HG03066 (cell line): ENCODE data around the gene SHISA9.

Source experiments
- ATAC-seq: cut with Tn5 transposase; IDR thresholded peaks from one replicate; pipeline ENCODE4 v1.9.1; 2021; ENCODE audit warnings: low read depth; ENCODE audit not compliant: unreplicated experiment

SHISA9 gene

DNA sequence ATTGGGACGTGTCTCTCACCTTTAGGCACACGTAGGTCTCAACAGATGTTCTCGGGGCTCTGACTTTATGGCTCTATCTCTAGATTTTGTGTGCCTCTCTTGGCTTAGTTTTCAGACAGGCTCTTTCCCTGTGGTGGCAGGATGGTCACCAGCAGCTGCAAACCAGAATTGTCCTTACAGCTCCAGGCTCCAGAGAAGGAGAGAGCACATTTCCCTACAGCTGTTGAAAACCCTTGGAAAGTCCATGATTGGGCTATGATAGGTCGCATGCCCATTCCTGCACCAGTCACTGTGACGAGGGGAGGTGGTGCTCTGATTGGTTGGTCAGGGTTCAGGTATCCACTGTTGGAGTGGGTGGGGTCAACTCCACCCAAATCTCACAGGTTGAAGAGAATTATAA lies 41.5 kb downstream of the SHISA9 start:
- no peak for ATAC-seq

DNA sequence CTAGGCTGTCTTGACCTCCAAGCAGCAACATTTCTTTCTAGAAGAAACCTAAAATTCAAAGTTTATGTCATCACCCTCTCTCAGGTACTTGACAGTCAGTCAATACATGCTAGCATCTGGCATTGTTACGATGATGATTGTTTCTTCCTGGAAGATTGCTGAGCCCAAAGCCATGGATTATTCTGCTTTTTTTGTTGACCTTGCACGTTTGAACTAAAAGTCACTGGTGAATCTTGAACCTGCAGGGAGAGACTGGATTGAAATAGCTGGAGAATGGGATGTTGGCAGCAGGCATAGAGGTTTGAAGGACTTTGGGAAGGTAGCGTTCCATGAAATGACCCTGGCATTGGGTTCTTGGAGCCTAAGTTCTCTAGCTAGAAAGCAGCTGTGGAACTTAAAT lies 42.9 kb downstream of the SHISA9 start:
- no peak for ATAC-seq

DNA sequence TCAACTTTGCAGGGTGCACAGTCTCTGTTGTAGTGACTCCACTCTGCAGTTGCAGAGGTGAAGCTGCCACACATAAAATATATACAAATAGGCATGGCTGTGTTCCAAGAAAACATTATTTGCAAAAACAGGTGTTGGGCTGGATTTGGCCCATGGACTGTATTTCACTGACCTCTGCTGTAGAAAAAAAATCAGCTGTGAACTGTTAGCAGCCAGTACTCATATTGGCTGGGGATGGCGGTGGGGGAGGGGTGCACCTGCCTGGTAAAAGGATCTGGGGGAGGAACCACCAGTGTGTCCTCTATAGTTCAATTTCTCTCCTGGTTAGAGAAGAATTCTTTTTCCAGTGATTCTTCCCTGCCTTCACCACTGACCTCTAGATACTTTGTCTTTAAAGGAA lies 50.0 kb downstream of the SHISA9 start:
- ATAC-seq: no peak

DNA sequence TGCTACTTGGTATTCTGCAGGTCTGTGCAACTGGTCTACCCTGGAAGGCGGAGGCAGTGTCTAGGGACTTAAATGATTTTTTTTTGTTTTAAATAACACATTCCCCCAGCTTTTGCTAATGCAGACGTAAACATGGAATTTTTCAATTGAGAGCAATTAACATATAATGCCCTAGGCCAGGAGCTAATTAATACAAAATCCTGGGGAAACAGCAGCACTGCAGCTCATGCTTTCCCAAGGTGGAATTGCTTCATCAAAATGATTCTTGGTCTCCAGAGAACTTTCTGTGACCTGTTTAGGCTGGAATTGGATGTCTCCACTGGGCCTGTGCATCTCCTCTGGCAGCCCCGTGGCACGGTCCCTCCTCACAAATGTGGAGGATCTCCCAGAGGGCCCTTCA lies 50.6 kb downstream of the SHISA9 start:
- no peak for ATAC-seq

DNA sequence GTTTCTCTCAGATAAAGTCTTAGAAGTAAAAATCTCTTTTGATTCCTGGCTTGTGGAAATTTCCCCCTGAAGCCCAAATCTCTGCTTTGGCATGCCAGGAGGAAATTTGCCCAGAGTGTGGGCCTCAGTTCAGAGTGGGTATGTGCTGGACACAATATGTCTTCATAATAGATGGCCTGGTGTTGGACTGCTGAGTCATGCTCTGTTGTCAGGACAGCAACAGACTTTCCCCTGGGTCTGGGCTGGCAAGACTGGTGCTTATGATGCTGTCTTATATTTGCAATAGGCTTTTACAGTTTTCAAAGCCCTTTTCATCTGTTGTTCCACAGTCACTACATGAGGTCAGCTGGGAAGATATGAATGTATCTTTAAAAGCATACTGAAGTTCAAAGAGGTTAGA lies 57.0 kb downstream of the SHISA9 start:
- ATAC-seq: no peak

DNA sequence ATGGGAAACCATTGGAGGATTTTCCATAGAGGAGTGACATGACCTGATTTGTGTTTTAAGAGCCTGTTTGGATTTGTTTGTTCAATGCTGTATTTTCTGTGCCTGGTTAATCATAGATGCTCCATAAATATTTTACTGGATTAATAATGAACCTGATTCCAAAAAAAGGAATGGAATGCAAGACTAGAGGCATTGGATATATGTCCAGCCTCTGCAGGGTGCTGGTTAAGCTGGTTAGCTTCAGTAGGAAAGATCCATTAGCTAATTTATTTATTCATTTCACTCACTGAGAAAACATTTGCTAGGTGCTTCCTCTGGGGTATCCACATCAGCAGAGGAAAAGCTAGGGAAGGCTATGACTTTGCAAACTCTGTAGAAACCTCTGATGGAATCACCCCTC lies 57.7 kb downstream of the SHISA9 start:
- ATAC-seq: no peak

DNA sequence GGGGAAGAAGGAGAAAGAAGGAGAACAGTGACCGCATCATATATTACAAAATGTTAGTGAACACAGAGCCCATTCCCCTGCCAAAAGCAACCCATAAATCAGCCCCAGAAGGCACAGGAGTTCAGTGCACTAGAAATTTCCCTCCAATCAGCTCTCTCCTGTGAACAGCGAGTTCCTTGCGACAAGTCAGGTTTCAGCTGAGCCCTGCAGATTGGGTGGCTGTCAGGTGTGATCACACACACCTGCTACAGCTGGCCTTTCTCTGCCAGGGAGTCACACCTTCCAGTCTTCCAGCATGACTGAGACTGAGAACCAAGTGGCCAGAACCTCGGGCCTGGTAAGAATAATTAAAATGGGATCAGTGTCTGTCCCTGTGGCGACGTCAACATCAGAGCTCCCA lies 60.2 kb downstream of the SHISA9 start:
- ATAC-seq: no peak

DNA sequence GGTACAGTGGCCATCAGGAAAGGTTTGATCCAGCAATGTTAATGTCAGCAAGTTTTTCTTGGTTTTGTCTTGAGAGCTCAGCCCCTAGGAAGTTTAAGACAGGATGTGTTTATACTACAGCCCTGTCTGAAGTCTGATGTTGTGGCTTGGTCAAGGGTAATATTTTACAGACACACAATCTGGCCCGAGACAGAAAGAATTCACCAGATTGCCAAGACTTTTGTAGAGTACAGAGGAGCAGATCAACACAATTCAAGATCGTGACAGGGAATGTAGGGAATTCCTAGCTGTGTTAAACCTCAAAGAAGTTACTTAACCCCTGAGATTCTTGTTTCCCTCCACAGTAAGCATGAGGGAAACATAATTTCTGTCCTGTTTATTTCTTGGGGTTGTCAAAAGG lies 63.1 kb downstream of the SHISA9 start:
- ATAC-seq: no peak

DNA sequence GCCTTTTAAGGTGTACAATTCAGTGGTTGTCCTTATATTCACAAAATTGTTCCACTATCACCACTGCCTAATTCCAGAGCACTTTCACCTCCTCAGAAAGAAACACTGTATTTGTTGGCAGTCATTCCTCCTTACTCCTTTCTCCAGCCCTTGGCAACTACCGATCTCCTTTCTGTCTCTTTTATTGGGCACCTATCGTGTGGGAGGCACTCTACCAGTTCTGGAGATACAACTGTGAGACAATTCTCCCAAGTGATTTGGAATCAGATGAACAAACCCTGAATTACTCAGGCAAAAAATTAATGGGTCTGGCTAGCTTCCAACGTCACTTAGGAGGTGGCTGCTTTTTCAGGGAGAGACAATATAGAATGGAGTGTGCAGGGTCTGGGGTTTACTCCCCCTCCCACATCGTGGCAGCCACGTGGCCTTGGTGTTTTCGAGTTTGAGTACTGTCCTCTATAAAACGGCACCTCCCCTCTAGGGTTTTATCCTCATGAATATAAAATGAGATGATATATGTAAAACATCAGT lies 63.9 kb downstream of the SHISA9 start:
- ATAC-seq: no peak

DNA sequence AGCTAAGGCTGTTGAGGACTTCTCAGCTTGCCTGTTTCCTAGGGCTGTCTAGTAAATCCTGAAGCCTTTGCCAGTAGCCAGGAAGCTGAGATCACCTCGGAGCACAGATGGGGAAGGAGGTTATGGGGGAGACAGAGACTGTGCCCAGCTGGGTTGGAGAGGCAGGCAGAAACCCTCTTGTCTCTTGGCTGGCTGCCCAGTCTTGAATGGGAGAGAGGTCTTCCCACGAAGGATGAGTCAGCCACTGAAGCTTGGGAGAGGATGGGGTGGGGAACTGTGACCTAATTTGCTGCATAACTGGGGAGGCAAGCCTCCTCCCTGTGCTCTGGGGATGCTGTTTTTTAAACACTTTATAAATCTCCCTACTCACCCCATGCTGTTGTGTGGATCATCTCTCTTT lies 69.8 kb downstream of the SHISA9 start:
- ATAC-seq: no peak

DNA sequence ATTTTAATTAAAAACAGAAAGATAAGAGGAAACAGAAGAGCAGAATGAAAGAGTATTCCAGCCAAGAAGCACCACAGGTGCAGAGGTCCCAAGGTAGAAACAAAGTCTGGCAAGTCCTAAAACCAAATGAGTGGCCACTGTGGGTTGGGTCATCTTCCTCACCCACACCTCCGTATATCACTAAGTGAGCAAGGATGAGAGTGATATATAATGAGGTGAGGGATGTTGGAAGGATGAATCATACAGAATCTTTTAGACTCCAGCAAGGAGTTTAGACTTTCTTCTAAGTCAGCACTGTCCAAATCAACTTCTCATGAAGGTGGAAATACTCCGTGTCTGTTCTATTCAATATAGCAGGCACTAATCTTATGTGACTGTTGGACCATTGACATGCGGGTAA lies 70.8 kb downstream of the SHISA9 start:
- ATAC-seq: no peak

DNA sequence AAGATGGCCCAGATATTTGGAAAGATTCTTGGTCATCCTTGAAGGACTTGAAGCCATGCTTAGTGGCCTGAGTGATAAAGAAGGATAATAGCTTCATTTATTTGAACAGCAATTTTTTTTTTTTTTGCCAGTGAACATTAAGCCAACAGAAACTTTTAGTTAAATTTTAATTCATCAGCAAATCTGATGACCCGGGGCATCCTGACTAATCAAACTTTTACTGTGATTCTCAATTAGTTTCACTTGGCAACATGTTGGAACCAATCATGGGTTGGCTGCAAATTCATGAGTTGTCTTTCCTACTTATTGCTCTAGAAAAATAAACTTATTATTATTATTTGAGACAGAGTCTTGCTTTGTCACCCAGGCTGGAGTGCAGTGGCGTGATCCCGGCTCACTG lies 74.4 kb downstream of the SHISA9 start:
- ATAC-seq: no peak

DNA sequence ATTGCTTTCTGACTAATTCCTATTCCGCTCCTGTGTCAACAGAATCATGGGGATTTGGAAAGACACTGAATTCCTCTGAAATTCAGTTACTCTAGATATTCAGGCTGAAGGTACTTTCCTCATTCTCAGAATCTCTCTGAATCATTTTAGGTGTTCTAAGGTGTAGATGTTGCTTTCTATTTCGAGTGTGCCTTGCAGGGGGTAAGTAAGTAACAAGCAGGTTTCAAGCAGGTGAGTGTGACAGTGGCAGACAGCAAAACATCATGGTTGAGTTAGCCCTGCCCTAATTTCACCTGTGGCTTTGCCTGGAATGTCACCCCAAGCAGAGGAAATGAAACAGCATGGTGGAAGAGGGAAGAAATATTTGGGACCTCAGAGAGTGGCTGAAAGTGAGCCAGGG lies 75.1 kb downstream of the SHISA9 start:
- ATAC-seq: no peak

DNA sequence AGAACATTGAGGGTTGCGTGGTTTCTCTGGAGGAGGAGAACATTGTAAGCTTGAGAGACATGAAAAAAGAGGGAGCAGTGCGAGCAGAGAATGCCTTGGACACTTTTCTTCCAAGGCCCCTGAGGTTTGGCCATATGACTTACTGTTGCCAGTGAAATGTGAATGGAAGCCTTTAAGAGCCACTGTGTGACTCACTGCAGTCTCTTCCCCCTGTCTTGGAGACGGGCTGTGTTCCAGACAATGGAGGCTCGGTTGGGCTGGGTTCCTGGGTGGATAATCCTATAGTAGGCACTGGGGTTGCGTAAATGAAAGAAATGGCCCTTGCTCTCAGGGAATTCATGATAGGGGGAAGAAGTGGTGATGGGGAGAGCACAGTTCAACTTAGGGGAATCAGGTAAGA lies 75.5 kb downstream of the SHISA9 start:
- no peak for ATAC-seq

DNA sequence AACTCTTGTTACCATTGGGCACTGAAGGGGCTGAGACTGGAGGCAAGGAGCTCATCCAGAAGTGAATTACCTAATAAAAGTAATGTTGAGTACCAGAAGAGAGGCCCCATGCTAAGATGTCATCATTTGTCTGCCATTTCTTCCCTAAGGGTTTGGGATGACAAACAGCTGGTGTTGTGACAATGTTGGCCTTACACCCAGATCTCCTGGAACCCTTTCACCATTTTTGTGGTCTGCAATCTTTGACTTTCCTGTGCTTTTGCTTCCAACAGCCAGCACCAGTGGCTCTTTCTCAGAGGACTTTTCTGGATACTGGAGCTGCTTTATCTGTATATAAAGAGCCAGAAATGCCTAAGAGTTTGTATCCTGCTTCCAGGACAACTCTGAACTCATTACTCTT lies 84.1 kb downstream of the SHISA9 start:
- no peak for ATAC-seq

DNA sequence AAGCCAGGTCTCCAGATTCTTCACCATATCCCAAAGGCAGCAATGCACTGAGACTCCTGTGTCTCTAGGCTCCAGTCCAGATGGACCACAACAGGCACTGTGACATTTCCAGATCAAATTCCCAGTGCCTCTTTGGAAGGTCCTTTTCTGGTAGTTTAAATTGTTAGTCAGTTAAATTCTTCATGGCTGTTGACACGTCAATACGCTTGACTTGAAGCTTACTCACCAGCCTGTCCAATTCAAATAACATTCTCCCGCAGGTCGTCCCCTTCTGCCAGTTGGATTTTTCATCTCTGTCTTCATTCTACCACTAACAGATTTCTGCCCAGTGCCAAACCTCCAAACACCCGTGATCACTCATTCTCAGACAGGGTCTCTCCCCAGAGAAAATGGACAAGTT lies 86.7 kb downstream of the SHISA9 start:
- no peak for ATAC-seq

DNA sequence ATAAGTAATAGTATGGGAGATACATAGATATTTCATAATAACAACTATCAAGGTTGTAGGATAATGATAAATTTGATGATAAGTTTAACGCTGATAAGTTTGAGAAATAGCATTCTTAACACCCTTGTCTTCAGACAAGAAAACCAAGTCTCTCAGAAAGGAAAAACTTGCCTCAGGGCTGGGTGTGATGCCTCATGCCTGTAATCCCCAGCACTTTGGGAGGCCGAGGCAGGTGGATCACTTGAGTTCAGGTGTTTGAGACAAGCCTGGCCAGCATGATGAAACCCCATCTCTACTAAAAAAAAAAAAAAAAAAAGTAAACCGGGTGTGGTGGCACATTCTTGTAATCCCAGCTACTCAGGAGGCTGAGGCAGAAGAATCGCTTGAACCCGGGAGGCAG lies 90.7 kb downstream of the SHISA9 start:
- no peak for ATAC-seq

DNA sequence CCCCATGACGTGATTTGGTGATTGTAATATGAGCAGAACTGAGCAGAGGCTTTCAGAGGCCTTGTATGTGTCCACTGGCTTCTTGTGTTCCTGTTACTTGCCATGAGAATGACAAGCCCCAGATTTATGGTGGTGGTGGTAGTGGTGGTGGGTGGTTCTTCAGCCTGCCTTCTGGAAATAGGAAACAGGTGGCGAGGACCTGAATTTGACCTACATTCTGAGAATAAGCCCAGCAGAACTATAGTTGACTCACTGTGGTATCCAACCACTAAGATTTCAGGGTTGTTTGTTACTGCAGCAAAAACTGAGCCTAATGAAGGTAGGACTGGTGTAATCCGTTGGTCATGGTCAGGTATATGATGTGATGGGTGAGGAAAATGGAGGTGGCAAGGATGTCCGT lies 93.0 kb downstream of the SHISA9 start:
- ATAC-seq: no peak

DNA sequence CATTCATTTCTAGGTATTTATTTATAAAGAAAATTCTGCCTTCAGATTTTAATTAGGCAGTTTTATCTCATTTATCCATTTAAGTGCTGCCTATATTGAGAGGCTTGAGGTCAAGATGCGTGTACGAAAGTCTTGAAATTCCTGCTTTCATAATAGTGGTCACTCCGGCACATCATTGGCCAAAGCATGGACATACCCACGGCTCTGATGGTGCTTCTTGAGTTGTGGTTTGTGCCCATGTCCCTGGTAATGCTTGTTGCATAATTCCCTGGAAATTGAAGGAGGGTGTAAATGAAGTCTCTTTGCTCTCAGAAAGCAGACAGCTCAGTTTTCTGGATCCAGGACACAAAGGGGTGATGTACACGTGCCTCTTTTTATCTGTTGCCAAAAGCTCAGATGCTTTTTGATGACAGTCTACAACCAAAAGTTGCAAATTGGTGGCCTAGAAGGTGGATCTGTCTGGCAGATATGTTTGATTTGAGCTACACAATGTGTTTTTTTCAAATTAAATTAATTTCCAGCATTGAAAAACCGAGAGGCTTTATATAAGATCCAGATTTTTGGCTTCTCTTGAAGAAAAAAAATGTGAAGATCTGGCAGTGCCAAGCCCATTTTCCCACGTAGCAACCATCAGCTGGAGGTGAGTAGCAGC lies 94.4 kb downstream of the SHISA9 start:
- ATAC-seq: no peak

DNA sequence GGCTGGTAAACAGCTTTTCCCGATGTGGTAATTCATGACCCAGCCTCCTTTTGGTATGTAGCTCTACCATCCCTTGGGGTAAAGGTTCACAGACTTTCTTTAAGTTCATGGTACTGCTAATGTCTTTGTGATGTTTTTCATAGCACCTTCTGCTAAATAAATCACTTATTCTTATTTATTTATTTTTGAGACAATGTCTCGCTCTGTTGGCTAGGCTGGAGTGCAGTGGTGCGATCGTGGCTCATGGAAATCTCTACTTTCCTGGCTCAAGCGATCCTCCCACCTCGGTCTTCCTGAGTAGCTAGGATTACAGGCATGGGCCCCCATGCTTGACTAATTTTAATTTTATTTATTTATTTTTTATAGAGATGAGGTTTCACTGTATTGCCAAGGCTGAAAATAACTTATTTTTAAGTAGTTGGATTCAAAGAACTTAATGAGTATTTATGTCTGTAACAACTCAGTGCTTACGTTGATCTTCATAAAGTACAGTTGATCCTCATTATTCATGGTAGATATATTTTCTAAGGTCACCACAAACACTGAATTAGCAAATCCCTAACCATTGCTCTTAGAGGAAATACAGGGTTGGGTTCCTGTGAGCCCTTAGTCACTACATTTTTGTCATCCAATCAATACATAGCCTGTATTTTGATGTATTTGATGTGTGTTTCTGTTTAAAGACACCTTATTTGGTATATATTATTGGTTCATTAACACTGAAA lies 97.1 kb downstream of the SHISA9 start:
- ATAC-seq: no peak

DNA sequence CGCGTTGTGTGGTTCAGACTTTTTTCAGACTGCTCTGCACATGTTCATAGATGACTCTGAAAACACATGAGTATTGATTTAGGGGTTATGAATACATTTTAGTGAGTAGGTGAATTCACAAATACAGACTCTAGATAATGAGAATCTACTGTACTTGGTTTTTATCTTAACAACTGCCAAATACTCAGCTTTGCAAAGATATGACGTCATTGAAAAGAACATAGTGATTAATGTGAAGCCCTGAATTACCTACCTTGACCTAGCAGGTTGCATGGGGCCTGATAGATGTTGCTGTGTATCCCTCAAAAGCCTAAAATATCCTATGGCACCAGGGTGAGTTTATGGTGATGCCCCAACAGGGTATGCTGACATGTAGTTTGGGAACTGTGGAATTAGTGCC lies 98.0 kb downstream of the SHISA9 start:
- no peak for ATAC-seq

DNA sequence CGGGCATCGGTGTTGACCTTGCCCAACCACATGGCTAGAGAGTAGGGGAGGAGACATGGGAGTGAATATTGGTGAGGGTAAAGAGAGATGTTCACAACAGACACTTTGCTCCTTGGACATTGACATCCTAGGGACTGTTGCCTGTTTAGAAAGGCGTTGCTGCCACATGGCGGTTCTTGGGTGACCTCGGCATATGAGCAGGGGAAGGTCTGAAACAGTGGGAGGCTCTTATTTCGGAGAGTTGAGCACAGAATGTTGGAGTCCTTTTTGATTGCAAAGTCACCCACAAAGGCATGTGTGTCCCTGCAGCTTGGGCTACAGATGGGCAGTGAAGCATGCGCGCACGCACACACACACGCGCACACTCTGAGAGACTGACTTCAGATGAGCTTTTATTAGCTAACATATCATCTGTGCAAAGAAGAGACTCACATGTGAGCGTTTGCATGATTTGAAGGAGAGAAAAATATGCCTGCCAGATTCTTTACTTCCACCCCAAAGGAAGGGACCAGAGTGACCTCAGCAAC lies 104.4 kb downstream of the SHISA9 start:
- no peak for ATAC-seq
